Natural killer cell (primary cell): ENCODE data around the gene PLCG2. TPM values are rescaled to one million over a fixed set of nuclear protein-coding genes. Genes with fewer than 3 reads are reported as not detected.
A peak's percentile ranks its signal among the peaks of the same experiment; 100 is the strongest.

ENCODE experiments used
- ATAC-seq, 3 donors: fragments of 150-1000 bp in 2 of 3; fragments of 200-7000 bp in 1 of 3; cut with Tn5 transposase; 1 replicate in 1 of 3; 2 replicates in 2 of 3; pipeline ENCODE4 v1.10.0; 2021; ENCODE audit warnings: mild to moderate bottlenecking in 2 of 3, moderate library complexity in 2 of 3
- DNase-seq, 2 donors: peaks; one replicate each; pipeline versions ENCODE4 v3.0.0 to v3.0.0-alpha.2; 2013 to 2021; ENCODE audit warnings: mixed read lengths in 1 of 2
- H3K27ac ChIP-seq: one replicate; pipeline ENCODE4 v1.5.1; 2013; ENCODE audit warnings: mild to moderate bottlenecking, low read length
- H3K27me3 ChIP-seq: one replicate; pipeline ENCODE4 v1.6.1; 2013; ENCODE audit warnings: low read length; ENCODE audit not compliant: control insufficient read depth, insufficient read depth
- H3K36me3 ChIP-seq: one replicate; pipeline ENCODE4 v1.6.1; 2013; ENCODE audit warnings: low read length; ENCODE audit not compliant: control insufficient read depth, insufficient read depth
- H3K4me1 ChIP-seq: one replicate; pipeline ENCODE4 v1.6.1; 2013; ENCODE audit warnings: low read length; ENCODE audit not compliant: control insufficient read depth, insufficient read depth
- H3K4me3 ChIP-seq: one replicate; pipeline ENCODE4 v1.5.1; 2013; ENCODE audit warnings: low read length
- H3K9me3 ChIP-seq: one replicate; pipeline ENCODE4 v1.6.1; 2013; ENCODE audit warnings: low read length; ENCODE audit not compliant: control insufficient read depth, insufficient read depth
- H3K27ac Mint-ChIP-seq, 2 donors: one replicate each; pipeline ENCODE4 v1.8.0; 2022; ENCODE audit warnings: mild to moderate bottlenecking in 2 of 2, mixed read lengths in 2 of 2, moderate library complexity in 1 of 2
- H3K27me3 Mint-ChIP-seq, 2 donors: one replicate each; pipeline ENCODE4 v1.8.0; 2022; ENCODE audit warnings: low read depth in 2 of 2, mixed read lengths in 2 of 2
- H3K36me3 Mint-ChIP-seq: one replicate; pipeline ENCODE4 v1.8.0; 2022; ENCODE audit warnings: mixed read lengths
- H3K4me1 Mint-ChIP-seq, 2 donors: one replicate each; pipeline ENCODE4 v1.8.0; 2022; ENCODE audit warnings: mixed read lengths in 2 of 2
- H3K4me3 Mint-ChIP-seq: one replicate; pipeline ENCODE4 v1.8.0; 2022; ENCODE audit warnings: mild to moderate bottlenecking, moderate library complexity, mixed read lengths
- H3K9me3 Mint-ChIP-seq, 2 donors: one replicate each; pipeline ENCODE4 v1.8.0; 2022; ENCODE audit warnings: mixed read lengths in 2 of 2
- CTCF ChIP-seq: fragments of 200-600 bp; IDR thresholded peaks from one replicate; pipeline ENCODE4 v1.8.0; 2022; ENCODE audit warnings: antibody characterized with exemption
- WGBS: methylation state at CpG from one replicate; pipeline ENCODE4 v1.1.7; 2013; ENCODE audit warnings: missing lambda C conversion rate; ENCODE audit not compliant: insufficient coverage; 5-methylcytosine and 5-hydroxymethylcytosine counted together
- intact Hi-C: fragments of 100-400 bp; cut with micrococcal nuclease; formaldehyde crosslinking; loops from one replicate; pipeline ENCODE4 v1.14.2; 2022
- total RNA-seq, 4 donors: library from RNA; stranded (reverse); fragments of 120-200 nt in 1 of 4; gene quantifications; one replicate each; pipeline versions ENCODE4 v1.2.3 to v1.2.4, GENCODE V29; 2013 to 2022

PLCG2 gene
- total RNA-seq, 3 donors from 2014 or later (not counting 1 experiment from before 2014, with no cell fraction given) = 250 to 298 (median 285) TPM

GRCh38 chr16:82011199-82011641 lies 232.1 kb downstream of the PLCG2 start, which contains the start of gene SDR42E1:
TSS of gene SDR42E1 (minus strand) at chr16:82011470. CDS start at chr16:82000858, 10,612 bp downstream.
- no peaks in the 10 kb centered on the region for H3K36me3 ChIP-seq
- H3K27me3 ChIP-seq = peaks cover 12% of the 10 kb centered on the region
- H3K4me3 Mint-ChIP-seq = peak within 1 kb of the TSS; percentile 95
- H3K27ac Mint-ChIP-seq = peak within 1 kb of the TSS; percentile 71 to 92
- H3K4me3 ChIP-seq = peak within 1 kb of the TSS; percentile 57
- H3K27me3 Mint-ChIP-seq = peaks cover 17 to 28% of the 10 kb centered on the region in 2 donors
- peaks cover 31 to 38% of the 10 kb centered on the region in 2 donors for H3K4me1 Mint-ChIP-seq
- TF ChIP-seq CTCF = no peak
- no peak within 1 kb of the TSS for H3K27ac ChIP-seq
- peaks cover 0 to 2% of the 10 kb centered on the region in 2 donors for H3K9me3 Mint-ChIP-seq
- no peaks in the 10 kb centered on the region for H3K36me3 Mint-ChIP-seq
- ATAC-seq (peak; percentile 73 to 95 (median 94)), DNase-seq (peak; percentile 51 to 81)
- WGBS = 6% methylated on average over 32 of the region's 32 CpGs
- peaks cover 5% of the 10 kb centered on the region for H3K9me3 ChIP-seq
- intact Hi-C loops = no loop called here
- H3K4me1 ChIP-seq = peaks cover 15% of the 10 kb centered on the region

Other genes starting within 250 kb of the PLCG2 start
- gene SDR42E1, start 232.2 kb downstream of the PLCG2 start, total RNA-seq = 1 to 10 TPM; 3.6 to 8.5 (median 6.3) TPM